Liver (tissue), 2 donors: ENCODE data around the gene TTLL5.

Source experiments
- CTCF ChIP-seq: fragments of 150-350 bp; IDR thresholded peaks from 2 replicates; pipeline ENCODE4 v1.5.1; 2017; ENCODE audit warnings: improper control_type of control experiment, low read depth, low read length; ENCODE audit not compliant: missing input control
- MAX ChIP-seq: IDR thresholded peaks from 2 replicates; pipeline ENCODE4 v1.6.1; 2016; ENCODE audit warnings: antibody characterized with exemption
- donor health status: healthy.

DNA sequence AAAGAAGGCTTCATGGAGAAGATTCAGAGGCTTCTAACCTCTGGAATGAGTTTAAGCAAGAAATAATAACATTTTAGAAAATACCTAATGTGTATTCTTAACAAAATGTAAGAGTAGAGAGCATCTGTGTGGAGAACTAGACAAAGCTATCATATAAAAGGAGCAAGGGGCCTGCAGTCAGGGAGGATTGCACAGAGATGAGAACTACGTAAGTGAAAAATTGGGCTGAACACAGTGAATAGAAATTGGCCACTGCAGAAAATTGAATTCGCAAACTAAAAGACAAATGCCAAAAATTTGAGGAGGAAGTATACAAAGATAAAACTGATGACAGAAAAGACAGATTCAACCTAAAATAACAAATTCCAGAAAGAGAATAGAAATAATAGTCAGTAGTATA is 227.9 kb downstream of the TTLL5 start:
- no peak for TF ChIP-seq MAX
- TF ChIP-seq CTCF = no peak
